ENCODE data around the gene MYADM. TPM values are rescaled to one million over a fixed set of nuclear protein-coding genes. Genes with fewer than 3 reads are reported as not detected.

The MYADM gene
- total RNA-seq, 4 donors from 2014 or later: 4.5 to 12.6 (median 8.8) TPM

DNA sequence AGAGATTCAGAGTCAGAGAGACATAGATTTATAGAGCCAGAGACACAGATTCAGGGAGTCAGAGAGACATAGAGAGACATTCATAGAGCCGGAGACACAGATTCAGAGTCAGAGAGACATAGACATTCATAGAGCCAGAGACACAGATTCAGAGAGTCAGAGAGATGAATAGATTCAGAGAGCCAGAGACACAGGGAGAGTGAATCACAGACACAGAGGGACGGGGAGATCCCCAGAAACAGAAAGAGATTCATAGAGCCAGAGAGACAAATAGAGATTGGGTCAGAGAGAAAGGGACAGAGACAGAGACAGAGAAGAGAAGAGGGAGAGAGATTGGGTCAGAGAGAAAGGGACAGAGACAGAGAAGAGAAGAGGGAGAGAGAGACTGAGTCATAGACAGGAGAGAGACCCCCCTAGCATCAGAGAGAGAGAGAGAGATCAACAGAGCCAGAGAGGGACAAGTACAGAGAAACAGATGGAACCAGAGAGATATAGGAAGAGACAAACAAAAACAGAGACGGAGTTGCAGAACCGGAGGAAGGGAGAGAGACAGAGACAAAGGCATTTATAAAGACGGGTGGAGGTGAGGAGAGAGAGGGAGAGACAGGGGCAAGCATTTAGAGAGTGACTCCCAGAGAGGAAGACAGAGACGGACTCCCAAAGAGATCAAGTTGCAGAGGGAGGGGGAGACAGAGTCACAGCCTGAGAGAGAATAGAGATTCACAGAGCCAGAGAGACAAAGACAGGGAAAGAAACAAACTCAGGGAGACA, 13.2 kb downstream of the MYADM start:
- Histone ChIP-seq H3K27me3 (peaks cover 40 to 57% (median 43%) of the 10 kb centered on the region in 3 donors), H3K4me3 (no peak overlapping the region), H3K4me1 (peaks cover 0 to 7% of the 10 kb centered on the region in 2 donors), H3K9me3 (no peaks in the 10 kb centered on the region), H3K36me3 (no peaks in the 10 kb centered on the region), H3K27ac (no peak overlapping the region)
- TF ChIP-seq, protein P1, sequence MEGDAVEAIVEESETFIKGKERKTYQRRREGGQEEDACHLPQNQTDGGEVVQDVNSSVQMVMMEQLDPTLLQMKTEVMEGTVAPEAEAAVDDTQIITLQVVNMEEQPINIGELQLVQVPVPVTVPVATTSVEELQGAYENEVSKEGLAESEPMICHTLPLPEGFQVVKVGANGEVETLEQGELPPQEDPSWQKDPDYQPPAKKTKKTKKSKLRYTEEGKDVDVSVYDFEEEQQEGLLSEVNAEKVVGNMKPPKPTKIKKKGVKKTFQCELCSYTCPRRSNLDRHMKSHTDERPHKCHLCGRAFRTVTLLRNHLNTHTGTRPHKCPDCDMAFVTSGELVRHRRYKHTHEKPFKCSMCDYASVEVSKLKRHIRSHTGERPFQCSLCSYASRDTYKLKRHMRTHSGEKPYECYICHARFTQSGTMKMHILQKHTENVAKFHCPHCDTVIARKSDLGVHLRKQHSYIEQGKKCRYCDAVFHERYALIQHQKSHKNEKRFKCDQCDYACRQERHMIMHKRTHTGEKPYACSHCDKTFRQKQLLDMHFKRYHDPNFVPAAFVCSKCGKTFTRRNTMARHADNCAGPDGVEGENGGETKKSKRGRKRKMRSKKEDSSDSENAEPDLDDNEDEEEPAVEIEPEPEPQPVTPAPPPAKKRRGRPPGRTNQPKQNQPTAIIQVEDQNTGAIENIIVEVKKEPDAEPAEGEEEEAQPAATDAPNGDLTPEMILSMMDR (IDR thresholded peaks at IDR 0.05 in 4 of 5, conservative IDR thresholded peaks at IDR 0.05 in 1 of 5): no peak
- no peak for TF ChIP-seq POLR2A (IDR thresholded peaks at IDR 0.05)
- in situ Hi-C loops (cut with MboI; ENCODE audit: low sequenced_read_pairs in 4 of 4) (no loop called here), intact Hi-C loops (cut with DNase I; ENCODE audit: low total_unique reads) (no loop called here)
- DNase-seq (no peak), ATAC-seq (no peak)

DNA sequence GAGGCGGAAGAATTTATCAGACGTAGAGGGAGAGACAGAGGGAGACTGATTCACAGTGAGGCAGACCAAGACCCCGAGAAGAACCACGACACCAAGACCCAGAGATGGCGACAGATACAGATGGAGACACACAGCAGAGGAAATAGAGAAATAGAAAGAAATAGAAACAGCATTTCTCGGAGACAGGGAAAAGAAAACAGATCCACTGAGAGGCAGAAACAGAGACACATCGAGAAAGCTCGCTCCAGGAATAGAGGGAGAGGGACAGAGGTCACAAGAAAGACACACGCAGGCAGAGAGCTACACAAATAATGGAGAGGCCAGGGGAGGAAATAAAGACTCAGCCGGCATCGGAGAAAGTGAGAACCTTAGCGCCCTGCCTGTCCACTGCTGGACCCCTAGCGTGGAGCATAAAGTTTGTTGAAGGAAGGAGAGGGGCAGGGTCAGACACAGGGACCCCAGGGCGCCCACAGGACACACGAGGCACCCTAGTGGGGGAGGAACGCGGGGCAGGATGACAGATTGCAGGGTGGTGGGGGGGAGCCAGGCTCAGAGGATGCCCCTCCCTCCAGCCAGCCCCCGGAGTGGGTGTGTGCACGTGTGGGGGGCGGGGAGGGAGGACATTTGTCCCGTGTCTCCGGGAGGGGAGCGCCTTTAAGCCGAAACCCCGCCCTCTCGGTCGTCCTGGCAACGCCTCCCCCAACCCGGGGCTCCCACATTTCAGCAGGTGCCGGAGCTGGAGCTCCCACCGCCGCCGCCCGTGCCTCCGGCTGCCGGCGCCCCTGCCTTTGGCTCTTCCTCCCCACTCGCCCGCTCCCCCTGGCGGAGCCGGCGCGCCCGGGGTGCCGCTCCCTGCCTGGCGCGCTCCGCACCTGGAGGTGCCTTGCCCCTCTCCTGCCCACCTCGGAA, 14.1 kb downstream of the MYADM start, which contains the start of gene PRKCG:
Gene PRKCG, plus strand, starts transcription at position 716 of the 909 bp plus-strand sequence. CDS start 298 bp downstream, outside the sequence.
- Histone ChIP-seq H3K27me3 (peaks cover 40 to 57% (median 43%) of the 10 kb centered on the region in 3 donors), H3K27ac (no peak within 1 kb of the TSS), H3K4me3 (peak within 1 kb of the TSS in 1 of 4 donors; percentile 17), H3K36me3 (no peaks in the 10 kb centered on the region), H3K9me3 (no peaks in the 10 kb centered on the region), H3K4me1 (peaks cover 0 to 7% of the 10 kb centered on the region in 2 donors)
- ATAC-seq (no peak), DNase-seq (no peak)
- intact Hi-C loops (cut with DNase I; ENCODE audit: low total_unique reads) (no loop called here), in situ Hi-C loops (cut with MboI; ENCODE audit: low sequenced_read_pairs in 4 of 4) (no loop called here)
- TF ChIP-seq, protein P1 (IDR thresholded peaks at IDR 0.05 in 4 of 5, conservative IDR thresholded peaks at IDR 0.05 in 1 of 5): peak in 3 of 5 experiments; percentile 25 to 44 (median 41)
- no peak for TF ChIP-seq POLR2A (IDR thresholded peaks at IDR 0.05)

GRCh38 chr19:53882391-53883050, 14.8 kb downstream of the MYADM start:
- Histone ChIP-seq H3K36me3 (no peaks in the 10 kb centered on the region), H3K9me3 (no peaks in the 10 kb centered on the region), H3K27ac (no peak overlapping the region), H3K4me1 (peaks cover 0 to 7% of the 10 kb centered on the region in 2 donors), H3K27me3 (peaks cover 40 to 54% (median 43%) of the 10 kb centered on the region in 3 donors), H3K4me3 (no peak overlapping the region)
- intact Hi-C loops (cut with DNase I; ENCODE audit: low total_unique reads) (no loop called here), in situ Hi-C loops (cut with MboI; ENCODE audit: low sequenced_read_pairs in 4 of 4) (no loop called here)
- DNase-seq (no peak), ATAC-seq (no peak)
- TF ChIP-seq, protein P1 (IDR thresholded peaks at IDR 0.05 in 4 of 5, conservative IDR thresholded peaks at IDR 0.05 in 1 of 5): peak in 1 of 5 experiments; percentile 15
- no peak for TF ChIP-seq POLR2A (IDR thresholded peaks at IDR 0.05)

DNA sequence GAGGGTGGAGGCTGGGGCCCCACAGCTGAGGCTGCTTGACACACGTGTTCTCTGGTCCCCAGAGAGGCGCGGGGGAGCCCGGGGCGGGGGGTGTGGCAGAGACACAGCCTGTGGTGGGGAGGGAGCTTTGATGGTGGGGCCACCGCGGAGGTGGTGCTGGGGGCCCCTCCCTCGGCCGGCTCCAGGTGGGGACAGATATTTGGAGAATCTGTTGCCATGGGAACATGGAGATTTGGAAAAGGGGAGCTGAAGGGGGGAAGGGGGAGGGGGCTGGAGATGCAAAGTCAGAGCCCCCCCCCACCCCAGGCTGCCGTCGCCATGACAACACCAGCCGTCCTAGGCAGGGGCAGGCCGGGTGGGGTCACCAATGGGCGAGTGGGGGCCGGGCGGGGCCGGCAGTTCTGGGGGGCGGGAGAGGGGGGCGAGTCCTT, 15.6 kb downstream of the MYADM start:
- TF ChIP-seq, protein P1 (IDR thresholded peaks at IDR 0.05 in 4 of 5, conservative IDR thresholded peaks at IDR 0.05 in 1 of 5): no peak
- no peak for TF ChIP-seq POLR2A (IDR thresholded peaks at IDR 0.05)
- Histone ChIP-seq H3K4me3 (no peak overlapping the region), H3K9me3 (no peaks in the 10 kb centered on the region), H3K27me3 (peaks cover 40 to 54% (median 43%) of the 10 kb centered on the region in 3 donors), H3K27ac (no peak overlapping the region), H3K36me3 (no peaks in the 10 kb centered on the region), H3K4me1 (peaks cover 0 to 7% of the 10 kb centered on the region in 2 donors)
- in situ Hi-C loops (cut with MboI; ENCODE audit: low sequenced_read_pairs in 4 of 4) (no loop called here), intact Hi-C loops (cut with DNase I; ENCODE audit: low total_unique reads) (no loop called here)
- ATAC-seq (no peak), DNase-seq (no peak)
